T-helper 17 cell (primary cell): ENCODE data around the gene PGAP3. TPM values are rescaled to one million over a fixed set of nuclear protein-coding genes. Genes with fewer than 3 reads are reported as not detected.
"Not testable (repeated sequence)": the region's sequence is repeated elsewhere in the genome, so short reads cannot be mapped to it uniquely, and the experiment has no call there.

Source experiments
- ATAC-seq: fragments of 150-1000 bp; cut with Tn5 transposase; 2 replicates; pipeline ENCODE4 v1.10.0; 2021; ENCODE audit warnings: mild to moderate bottlenecking, moderate library complexity
- DNase-seq, 3 donors: peaks; one replicate each; pipeline versions ENCODE4 v3.0.0 to v3.0.0-alpha.2; 2020 to 2021
- H3K9me3 ChIP-seq: one replicate; pipeline ENCODE4 v1.7.0; 2013; ENCODE audit warnings: low read length, mild to moderate bottlenecking; ENCODE audit not compliant: control insufficient read depth, poor library complexity, severe bottlenecking
- H3K27ac Mint-ChIP-seq: one replicate; pipeline ENCODE4 v1.8.0; 2022; ENCODE audit warnings: mild to moderate bottlenecking, moderate library complexity, mixed read lengths
- H3K27me3 Mint-ChIP-seq: one replicate; pipeline ENCODE4 v1.8.0; 2022; ENCODE audit warnings: mixed read lengths
- H3K36me3 Mint-ChIP-seq: one replicate; pipeline ENCODE4 v1.8.0; 2022; ENCODE audit warnings: low read depth, mixed read lengths
- H3K4me1 Mint-ChIP-seq: one replicate; pipeline ENCODE4 v1.8.0; 2022; ENCODE audit warnings: mild to moderate bottlenecking, mixed read lengths
- H3K4me3 Mint-ChIP-seq: one replicate; pipeline ENCODE4 v1.8.0; 2022; ENCODE audit warnings: mild to moderate bottlenecking, moderate library complexity, mixed read lengths
- total RNA-seq, 4 donors: library from RNA in 2 of 4; stranded (reverse) in 2 of 4; gene quantifications; one replicate each; pipeline ENCODE4 v1.2.3 and lab custom pipeline; 2022 to 2026

The PGAP3 gene
- total RNA-seq, 2 donors from 2014 or later, result 28.8 to 31.3 TPM

DNA sequence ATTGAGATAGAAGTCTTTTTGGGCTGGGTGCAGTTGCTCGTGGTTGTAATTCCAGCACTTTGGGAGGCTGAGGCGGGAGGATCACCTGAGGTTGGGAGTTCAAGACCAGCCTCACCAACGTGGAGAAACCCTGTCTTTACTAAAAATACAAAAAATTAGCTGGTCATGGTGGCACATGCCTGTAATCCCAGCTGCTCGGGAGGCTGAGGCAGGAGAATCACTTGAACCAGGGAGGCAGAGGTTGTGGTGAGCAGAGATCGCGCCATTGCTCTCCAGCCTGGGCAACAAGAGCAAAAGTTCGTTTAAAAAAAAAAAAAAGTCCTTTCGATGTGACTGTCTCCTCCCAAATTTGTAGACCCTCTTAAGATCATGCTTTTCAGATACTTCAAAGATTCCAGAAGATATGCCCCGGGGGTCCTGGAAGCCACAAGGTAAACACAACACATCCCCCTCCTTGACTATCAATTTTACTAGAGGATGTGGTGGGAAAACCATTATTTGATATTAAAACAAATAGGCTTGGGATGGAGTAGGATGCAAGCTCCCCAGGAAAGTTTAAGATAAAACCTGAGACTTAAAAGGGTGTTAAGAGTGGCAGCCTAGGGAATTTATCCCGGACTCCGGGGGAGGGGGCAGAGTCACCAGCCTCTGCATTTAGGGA, 11.4 kb upstream of the PGAP3 start:
- Mint-ChIP-seq H3K36me3 (peaks cover 11% of the 10 kb centered on the region), H3K27me3 (peaks cover 37% of the 10 kb centered on the region), H3K4me3 (peak overlapping the region; percentile 64), H3K27ac (peak overlapping the region; percentile 29)
- ATAC-seq, H3K4me1 Mint-ChIP-seq, DNase-seq, H3K9me3 ChIP-seq: not testable (repeated sequence)

DNA sequence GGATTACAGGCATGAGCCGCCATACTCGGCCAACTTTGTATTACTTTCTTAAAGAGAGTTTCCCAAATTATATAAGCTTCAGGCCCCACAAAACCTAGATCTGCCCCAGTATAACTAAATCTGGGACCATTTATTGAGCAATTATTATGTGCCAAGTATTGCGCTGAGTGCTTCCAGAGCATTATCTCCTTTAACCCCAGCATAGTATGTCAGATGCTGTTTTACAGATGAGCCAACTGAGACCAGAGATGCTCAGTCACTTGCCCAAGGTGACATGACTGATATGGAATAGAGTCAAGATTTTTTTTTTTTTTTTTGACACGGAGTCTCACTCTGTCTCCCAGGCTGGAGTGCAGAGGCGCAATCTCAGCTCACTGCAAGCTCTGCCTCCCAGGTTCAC, 10.1 kb upstream of the PGAP3 start:
- DNase-seq (no peak), ATAC-seq (no peak)
- Mint-ChIP-seq H3K4me3 (no peak overlapping the region), H3K27me3 (peaks cover 37% of the 10 kb centered on the region), H3K4me1 (peaks cover 3% of the 10 kb centered on the region), H3K36me3 (peaks cover 8% of the 10 kb centered on the region), H3K27ac (no peak overlapping the region)
- H3K9me3 ChIP-seq, result no peaks in the 10 kb centered on the region

DNA sequence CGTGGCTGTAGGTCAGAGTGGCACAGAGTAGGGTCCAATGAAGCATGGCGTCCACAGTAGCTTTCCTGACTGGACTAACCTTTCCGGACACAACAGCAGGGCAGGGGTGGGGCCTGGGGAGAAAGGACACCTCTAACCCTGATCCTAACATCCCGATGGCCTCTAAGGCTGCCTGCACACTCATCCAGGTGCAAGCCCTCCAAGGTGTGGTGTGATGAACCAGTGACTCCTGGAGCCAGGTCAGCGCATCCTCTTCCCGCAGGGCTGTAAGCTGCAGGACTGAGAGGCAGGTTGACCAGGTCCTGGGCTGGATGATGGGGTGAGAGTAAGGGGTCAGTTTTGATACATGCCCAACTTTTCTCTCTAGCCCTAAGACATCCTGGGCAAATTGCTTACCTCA, 8.9 kb upstream of the PGAP3 start:
- Mint-ChIP-seq H3K4me3 (no peak overlapping the region), H3K4me1 (peaks cover 3% of the 10 kb centered on the region), H3K27ac (no peak overlapping the region)

GRCh38 chr17:39695089-39695474, 7.2 kb upstream of the PGAP3 start:
- Mint-ChIP-seq H3K4me3 (no peak overlapping the region), H3K36me3 (peaks cover 6% of the 10 kb centered on the region), H3K27ac (no peak overlapping the region), H3K27me3 (peaks cover 25% of the 10 kb centered on the region), H3K4me1 (peaks cover 3% of the 10 kb centered on the region)
- H3K9me3 ChIP-seq, result no peaks in the 10 kb centered on the region
- no peak for DNase-seq
- no peak for ATAC-seq

More for the DNA sequence above, 8.9 kb upstream of the PGAP3 start:
- Mint-ChIP-seq H3K36me3 (peaks cover 8% of the 10 kb centered on the region), H3K27me3 (peaks cover 36% of the 10 kb centered on the region)
- no peaks in the 10 kb centered on the region for H3K9me3 ChIP-seq
- ATAC-seq, result no peak
- no peak for DNase-seq

- DNase-seq, result no peak
- Mint-ChIP-seq H3K27me3 (peaks cover 22% of the 10 kb centered on the region), H3K4me3 (no peak overlapping the region), H3K27ac (no peak overlapping the region), H3K4me1 (peaks cover 2% of the 10 kb centered on the region), H3K36me3 (peaks cover 6% of the 10 kb centered on the region)
- ATAC-seq, result no peak
- no peaks in the 10 kb centered on the region for H3K9me3 ChIP-seq
These were observed 6.7 kb upstream of the PGAP3 start for GRCh38 chr17:39694593-39694992.

DNA sequence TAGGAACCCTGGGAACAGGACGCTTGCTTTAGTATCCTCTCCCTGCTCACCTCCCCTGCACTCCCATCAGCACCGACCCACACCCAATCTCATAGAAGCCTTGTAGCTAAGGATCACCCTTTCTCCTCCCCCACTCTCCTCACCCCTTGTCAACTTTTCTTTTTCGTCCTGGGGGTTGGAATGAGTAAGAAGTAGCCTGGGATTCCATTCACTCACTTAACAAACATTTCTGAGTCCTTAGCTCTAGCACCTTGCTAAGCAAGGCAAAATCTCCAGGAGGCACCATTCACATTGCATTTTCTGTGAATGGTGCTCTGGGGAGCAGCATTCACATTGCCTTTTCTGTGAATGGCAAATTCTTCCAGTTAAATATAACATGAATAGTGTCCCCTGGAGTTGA, 1.1 kb upstream of the PGAP3 start:
- no peak for DNase-seq

DNA sequence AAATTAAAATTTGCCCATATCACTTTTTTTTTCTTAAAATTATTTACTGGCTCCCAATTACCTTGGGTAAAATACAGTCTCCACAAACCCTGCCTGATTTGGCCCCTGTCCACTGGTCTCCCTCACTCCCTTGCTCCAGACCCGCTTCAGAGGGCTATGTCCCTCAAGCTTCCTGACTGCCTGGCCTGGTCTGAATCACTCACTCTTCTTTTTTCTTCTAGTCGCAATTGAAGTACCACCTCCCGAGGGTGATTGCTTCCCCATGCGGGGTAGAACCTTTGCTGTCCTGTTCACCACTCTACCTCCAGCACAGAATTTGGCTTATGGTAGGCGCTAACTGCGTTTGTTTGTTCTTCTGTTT, 598 bp upstream of the PGAP3 start:
- Mint-ChIP-seq H3K27me3 (no peaks in the 10 kb centered on the region), H3K4me3 (peak overlapping the region; percentile 91), H3K4me1 (peaks cover 13% of the 10 kb centered on the region), H3K36me3 (peaks cover 8% of the 10 kb centered on the region), H3K27ac (peak overlapping the region; percentile 87)
- DNase-seq (no peak), ATAC-seq (no peak)
- H3K9me3 ChIP-seq, result no peaks in the 10 kb centered on the region

More for the DNA sequence above, 1.1 kb upstream of the PGAP3 start:
- no peak for ATAC-seq
- Mint-ChIP-seq H3K27ac (peak overlapping the region; percentile 87), H3K27me3 (no peaks in the 10 kb centered on the region), H3K36me3 (peaks cover 8% of the 10 kb centered on the region), H3K4me1 (peaks cover 13% of the 10 kb centered on the region), H3K4me3 (peak overlapping the region; percentile 91)
- no peaks in the 10 kb centered on the region for H3K9me3 ChIP-seq

DNA sequence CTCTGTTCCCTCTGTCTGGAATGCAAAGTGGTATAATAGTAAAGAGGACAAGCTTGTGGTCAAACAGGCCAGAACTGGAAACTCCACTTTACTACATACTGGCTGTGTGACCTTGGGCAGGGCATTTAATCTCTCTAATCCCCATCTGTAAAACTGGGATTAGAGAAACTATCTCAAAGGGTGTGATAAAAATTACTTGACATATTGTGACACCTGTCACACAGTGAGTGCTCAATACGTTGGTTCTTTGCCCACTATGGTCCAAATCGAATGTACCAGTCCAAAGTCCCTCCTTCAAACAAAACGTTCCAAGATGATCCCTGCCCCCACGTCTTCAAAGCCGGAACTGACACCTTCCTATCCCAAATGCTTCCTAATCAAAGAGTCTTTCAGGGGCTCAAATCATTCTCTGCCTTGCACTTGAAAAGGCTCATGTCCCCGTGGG, 734 bp downstream of the PGAP3 start:
- no peaks in the 10 kb centered on the region for H3K9me3 ChIP-seq
- ATAC-seq (no peak), DNase-seq (no peak)
- Mint-ChIP-seq H3K36me3 (peaks cover 12% of the 10 kb centered on the region), H3K4me3 (peak overlapping the region; percentile 91), H3K27me3 (no peaks in the 10 kb centered on the region), H3K4me1 (peaks cover 13% of the 10 kb centered on the region), H3K27ac (peak overlapping the region; percentile 87)

- H3K36me3 Mint-ChIP-seq, result peaks cover 12% of the 10 kb centered on the region
- peaks cover 26% of the 10 kb centered on the region for H3K4me1 Mint-ChIP-seq
- ATAC-seq, result no peak
- H3K27me3 Mint-ChIP-seq, result no peaks in the 10 kb centered on the region
- DNase-seq, result no peak
- no peak overlapping the region for H3K4me3 Mint-ChIP-seq
- no peak overlapping the region for H3K27ac Mint-ChIP-seq
- H3K9me3 ChIP-seq, result no peaks in the 10 kb centered on the region
These were observed 3.3 kb downstream of the PGAP3 start for GRCh38 chr17:39684369-39685192.

DNA sequence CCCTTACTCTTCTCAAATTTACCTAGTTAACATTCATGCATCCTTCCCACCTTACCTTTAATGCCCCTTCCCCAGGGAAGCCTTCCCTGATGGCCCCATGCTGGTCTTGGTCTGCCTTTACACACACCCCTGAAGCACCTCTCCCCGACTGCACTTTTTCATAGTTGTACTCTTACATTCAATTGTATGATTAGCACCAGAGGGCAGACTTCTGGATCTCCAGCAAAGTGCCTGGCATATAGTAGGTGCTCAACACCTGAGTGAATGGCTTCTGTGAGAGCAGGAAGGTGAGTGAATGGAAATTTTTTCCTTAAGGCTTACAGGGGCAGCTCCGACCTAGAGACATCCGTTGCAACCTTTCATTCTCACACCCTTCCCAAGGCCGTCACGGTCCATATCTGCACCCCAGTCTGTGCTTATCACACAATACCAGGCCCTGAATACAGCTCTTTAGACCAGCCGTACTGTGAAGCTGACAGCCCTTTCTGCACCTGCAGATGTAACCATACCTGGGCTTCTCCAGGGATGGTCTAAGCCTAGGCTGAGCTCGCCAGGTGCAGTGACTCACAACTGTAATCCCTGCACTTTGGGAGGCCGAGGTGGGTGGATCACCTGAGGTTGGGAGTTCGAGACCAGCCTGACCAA, 4.4 kb downstream of the PGAP3 start:
- Mint-ChIP-seq H3K4me3 (no peak overlapping the region), H3K27ac (no peak overlapping the region), H3K27me3 (no peaks in the 10 kb centered on the region), H3K36me3 (peaks cover 12% of the 10 kb centered on the region), H3K4me1 (peaks cover 30% of the 10 kb centered on the region)
- no peak for ATAC-seq
- no peak for DNase-seq
- H3K9me3 ChIP-seq, result no peaks in the 10 kb centered on the region

- H3K27me3 Mint-ChIP-seq, result no peaks in the 10 kb centered on the region
- no peaks in the 10 kb centered on the region for H3K9me3 ChIP-seq
- peak overlapping the region; percentile 73 for H3K4me3 Mint-ChIP-seq
- ATAC-seq (peak; percentile 84), DNase-seq (no peak)
- H3K27ac Mint-ChIP-seq, result peak overlapping the region; percentile 98
- H3K4me1 Mint-ChIP-seq, result peaks cover 35% of the 10 kb centered on the region
- peaks cover 9% of the 10 kb centered on the region for H3K36me3 Mint-ChIP-seq
These were observed 8.2 kb downstream of the PGAP3 start for GRCh38 chr17:39679521-39680192.

DNA sequence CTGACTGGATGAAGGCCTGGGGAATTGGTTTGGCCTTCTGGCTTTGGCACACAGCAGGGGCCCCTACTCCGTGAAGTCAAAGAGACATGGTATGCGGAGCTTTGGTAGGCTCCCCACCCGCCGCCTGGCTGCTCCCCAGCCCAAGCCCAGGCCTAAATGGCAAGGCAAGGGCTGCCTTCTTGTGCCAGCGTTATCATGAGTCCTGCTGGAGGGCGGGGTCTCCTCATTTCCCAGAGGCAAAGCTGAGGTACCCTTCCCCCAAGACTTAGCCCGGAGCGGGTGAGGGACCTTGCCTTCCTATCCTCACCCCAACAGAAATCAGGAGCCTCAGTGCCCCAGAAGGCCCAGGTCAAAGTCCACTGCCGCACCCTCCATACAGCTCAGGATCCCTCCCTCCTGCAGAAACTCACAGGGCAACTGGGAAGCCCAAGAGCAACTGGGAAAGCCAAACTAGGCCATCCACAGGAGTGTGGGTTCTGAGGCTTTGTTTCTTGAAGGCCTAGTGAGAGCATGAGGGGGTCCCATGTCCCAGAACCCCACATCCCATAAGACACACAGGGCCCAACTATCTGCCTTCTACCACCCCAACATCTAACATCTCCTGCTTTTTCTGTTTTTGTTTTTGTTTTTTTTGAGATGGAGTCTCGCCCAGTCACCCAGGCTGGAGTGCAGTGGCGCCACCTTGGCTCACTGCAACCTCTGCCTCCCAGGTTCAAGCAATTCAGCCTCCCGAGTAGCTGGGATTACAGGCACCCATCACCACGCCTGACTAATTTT, 9.3 kb downstream of the PGAP3 start:
- no peak for ATAC-seq
- Mint-ChIP-seq H3K4me3 (no peak overlapping the region), H3K36me3 (peaks cover 4% of the 10 kb centered on the region), H3K27ac (peak overlapping the region; percentile 98), H3K27me3 (no peaks in the 10 kb centered on the region), H3K4me1 (peaks cover 35% of the 10 kb centered on the region)
- DNase-seq, result no peak
- H3K9me3 ChIP-seq, result no peaks in the 10 kb centered on the region
